GM21390 (cell line): Measurements from ENCODE around the gene HINT3.
"Not testable (repeated sequence)": the region's sequence is repeated elsewhere in the genome, so short reads cannot be mapped to it uniquely, and the experiment has no call there.

Source experiments
- ATAC-seq: cut with Tn5 transposase; IDR thresholded peaks from one replicate; pipeline ENCODE4 v1.9.1; 2021; ENCODE audit not compliant: unreplicated experiment

The HINT3 gene

DNA sequence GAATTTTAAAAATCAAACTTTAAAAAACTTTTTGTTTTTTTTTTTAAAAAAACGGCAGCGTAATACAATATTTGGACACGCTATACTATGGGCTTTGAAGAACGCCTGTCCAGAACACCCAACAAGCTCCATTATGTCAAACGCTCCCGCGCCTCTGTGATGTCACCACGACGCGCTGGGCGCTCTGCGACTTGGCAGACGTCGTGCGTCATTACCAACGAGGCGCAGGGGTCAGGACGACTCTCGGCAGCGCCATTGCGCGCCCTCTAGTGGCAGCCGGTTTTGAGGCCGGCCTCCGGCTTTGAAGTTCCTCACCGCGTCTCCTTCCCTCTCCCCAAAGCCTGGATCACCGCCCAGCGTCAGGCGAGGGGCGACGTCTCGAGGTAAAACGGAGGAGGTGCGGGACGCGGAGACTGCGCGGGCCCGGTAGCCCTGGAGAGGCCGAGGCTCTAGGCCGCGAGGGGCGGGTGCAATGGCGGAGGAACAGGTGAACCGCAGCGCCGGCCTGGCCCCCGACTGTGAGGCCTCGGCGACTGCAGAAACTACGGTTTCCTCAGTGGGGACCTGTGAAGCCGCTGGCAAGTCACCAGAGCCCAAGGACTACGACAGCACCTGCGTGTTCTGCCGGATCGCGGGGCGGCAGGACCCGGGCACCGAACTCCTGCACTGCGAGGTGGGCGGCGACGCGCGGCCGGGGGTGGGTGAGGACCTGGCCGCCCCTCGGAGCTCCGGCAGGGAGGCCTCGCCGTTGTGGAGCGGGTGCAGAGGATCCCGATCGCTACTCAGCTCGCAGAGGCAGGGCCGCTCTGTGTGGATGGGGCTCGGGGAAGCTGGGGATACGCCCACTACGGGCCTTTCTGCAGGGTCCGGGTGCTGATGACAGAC, at the start of gene HINT3:
Gene HINT3 (plus strand): TSS at position 265 of the 885 bp plus-strand sequence. CDS start 208 bp downstream, at position 473.
- ATAC-seq, result peak; percentile 93

DNA sequence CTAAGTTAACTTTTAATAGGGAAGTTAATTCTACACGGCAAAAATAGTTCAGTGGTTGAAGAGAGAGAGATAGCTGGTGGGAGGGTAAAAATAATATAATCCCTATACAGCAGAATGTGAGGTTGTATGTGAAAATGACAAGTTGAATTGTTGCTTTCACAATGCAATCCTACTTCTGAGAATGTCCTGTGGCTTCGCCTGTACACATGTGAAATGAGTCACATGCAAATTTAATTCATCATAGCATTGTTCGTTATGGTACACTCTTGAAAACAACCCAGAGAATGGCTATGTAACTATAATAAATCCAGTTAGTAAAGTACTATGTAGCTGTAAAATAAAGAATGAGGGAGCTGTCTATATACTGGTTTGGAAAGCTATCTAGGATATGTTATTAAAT, 46.0 kb upstream of the HINT3 start:
- ATAC-seq, result peak; percentile 98

- ATAC-seq, result not testable (repeated sequence)
Observed at GRCh38 chr6:125911051-125911451, 45.5 kb upstream of the HINT3 start.

GRCh38 chr6:125912430-125912829, 44.1 kb upstream of the HINT3 start:
- ATAC-seq, result not testable (repeated sequence)

DNA sequence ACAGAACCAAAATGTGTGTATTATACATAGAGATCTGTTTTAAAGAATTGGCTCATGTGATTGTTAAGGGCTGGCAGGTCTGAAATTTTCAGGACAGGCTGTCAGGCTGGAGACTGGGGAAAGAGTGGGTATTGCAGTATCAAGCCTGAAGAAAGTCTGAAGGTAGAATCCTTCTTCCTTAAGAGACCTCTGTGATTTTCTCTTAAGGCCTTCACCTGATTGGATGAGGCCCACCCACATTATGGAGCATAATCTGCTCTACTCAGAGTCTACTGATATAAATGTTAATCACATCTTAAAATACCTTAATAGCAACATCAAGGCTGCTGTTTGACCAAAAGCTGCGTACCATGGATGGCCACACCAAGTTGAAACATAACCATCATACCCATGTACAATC, 43.4 kb upstream of the HINT3 start:
- ATAC-seq, result no peak

DNA sequence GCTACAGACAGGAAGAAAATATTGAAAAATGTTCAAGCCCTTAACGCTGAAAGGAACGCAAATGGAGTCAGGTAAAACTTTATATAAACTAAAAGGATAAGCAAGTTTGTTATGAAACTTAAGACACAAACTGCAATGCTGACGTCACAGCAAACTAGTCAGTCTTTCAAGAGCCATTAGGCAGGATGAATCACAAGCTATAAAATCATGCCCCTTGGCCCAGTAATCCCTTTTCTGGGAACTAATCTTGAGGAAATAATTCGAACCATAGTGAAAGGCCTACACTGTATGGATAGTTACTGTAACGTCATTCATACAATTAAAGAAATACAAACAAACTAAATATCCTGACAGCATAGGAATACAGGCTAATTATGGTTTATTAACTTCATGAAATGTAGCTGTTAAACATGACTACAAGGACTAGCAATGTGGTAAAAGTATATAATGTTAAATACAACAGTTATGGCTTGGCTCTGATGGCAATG, 42.7 kb upstream of the HINT3 start:
- ATAC-seq, result no peak

GRCh38 chr6:125918230-125918629, 38.3 kb upstream of the HINT3 start:
- no peak for ATAC-seq

DNA sequence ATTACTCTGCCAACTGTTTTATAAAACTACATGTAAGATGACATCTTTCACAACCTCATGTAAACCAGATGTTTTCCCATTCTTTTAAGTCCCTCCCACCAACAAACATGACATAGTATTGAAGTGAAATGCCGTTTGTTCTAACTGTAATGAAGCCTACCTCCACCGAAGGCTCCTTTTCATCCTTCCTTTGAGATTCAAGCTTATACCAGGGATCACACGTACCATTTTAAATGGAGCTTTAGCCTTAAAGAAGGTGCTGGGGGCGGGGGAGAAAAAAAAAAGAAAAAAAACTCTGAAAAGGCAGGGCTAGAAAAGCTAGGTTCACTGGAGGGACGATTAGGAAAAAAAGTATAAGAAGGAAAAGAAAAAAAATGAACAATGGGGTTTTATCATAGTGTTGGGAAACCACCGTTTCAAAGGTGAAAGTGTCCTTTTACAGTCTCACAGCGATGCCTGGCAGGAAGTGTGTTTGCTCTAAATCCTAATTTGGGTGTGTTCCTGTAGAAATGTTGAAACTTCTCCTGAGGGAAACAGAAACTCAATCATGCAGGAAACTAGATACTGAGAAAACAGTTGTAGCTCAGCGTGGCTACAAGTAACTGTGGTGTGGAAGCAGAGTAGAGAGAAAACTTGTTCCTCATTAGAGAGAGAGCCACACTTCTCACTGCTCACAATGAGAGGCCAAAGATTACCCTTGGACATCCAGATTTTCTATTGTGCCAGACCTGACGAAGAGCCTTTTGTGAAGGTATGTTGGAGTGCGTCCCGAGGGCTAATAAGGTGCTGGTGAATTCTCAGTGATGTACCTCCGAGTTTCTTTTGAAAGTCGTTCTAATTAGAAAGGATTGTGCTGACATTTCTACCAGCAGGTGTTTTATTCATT, 37.6 kb upstream of the HINT3 start:
- ATAC-seq, result peak; percentile 96

DNA sequence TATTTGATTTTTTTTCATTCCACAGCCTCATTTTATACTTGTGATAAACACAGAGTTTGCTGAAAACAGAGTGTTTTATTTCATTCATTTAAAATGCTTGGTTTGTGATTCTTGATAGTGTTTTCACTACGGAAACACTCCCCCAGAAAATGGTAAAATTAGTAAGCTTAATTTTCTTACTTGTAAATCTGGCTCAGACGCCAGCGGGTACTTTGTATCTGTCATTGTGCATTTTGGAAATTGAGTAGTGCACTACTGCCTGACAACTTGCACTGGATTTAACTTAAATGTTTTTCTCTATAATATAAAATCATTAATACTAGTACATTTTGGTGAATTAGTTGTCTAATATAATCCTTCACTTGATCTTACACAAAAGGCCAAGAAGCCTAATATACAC, 37.0 kb upstream of the HINT3 start:
- ATAC-seq, result peak; percentile 18

DNA sequence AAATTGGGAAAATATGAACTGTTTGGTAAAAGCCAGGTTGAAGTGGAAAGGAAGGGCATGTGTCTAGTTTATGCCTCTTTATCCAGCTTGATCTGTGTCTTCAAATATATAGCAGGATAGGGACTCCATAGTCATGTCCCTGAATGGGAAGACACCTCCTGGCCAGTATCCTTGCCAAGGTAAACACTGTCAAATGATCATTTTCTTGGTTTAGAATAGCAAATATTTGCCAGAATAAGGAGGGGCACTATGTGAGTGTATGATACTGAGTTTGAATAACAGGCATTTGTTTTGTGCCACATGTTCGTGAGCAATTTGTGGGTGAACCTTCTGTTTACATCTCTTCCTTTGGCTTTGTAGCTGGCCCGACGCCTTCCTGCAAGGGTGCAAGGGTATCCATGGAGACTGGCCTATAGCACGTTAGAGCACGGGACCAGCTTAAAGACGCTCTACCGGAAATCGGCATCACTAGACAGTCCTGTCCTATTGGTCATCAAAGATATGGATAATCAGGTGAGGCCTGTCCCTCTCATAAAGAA, 34.2 kb upstream of the HINT3 start:
- ATAC-seq, result no peak

DNA sequence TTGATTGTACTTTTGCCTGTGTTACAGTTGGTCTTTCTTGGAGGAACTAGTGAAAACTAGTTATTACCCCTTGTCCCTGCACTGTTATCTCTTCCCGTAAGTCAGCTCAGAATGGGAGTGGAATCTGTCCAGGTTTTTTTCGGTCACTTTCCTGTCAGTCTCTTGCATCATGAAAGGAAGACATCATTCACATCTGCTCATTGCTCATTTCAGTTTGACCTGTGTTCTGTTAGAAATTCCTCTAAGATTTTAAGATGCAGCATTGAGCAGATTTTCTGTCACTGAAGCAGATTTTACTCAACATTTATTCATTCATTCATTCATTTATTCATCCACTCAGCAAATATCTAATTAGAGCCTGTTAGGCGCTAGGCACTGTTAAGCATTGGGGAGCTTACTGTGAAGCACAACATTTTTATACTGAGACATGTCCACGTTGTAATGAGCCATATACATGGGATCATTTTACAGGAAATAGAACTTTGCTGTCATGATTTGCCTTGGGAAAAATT, 33.1 kb upstream of the HINT3 start:
- ATAC-seq, result no peak

- no peak for ATAC-seq
Observed at GRCh38 chr6:125924169-125924568, 32.4 kb upstream of the HINT3 start.

GRCh38 chr6:125924697-125925358, 31.7 kb upstream of the HINT3 start:
- no peak for ATAC-seq

DNA sequence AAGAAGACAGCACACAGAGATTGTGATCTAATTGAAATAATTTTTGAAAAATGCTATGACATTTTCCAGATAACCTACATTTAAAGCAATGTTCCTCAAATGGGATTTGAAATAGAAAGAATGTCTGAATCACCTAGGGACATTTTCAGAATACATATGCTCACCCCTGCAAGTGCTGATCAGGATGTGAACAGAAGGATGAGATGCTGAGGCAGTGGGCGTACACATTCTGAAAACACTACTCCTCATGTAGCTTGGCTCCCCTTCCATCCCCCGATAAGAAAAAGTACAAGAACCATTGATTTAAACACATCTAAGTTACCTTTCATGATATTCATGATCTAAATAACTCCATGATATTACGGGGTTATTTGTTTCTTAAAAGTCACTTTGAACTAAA, 29.9 kb upstream of the HINT3 start:
- ATAC-seq, result no peak

- ATAC-seq, result no peak
Observed at GRCh38 chr6:125927761-125928160, 28.8 kb upstream of the HINT3 start.

DNA sequence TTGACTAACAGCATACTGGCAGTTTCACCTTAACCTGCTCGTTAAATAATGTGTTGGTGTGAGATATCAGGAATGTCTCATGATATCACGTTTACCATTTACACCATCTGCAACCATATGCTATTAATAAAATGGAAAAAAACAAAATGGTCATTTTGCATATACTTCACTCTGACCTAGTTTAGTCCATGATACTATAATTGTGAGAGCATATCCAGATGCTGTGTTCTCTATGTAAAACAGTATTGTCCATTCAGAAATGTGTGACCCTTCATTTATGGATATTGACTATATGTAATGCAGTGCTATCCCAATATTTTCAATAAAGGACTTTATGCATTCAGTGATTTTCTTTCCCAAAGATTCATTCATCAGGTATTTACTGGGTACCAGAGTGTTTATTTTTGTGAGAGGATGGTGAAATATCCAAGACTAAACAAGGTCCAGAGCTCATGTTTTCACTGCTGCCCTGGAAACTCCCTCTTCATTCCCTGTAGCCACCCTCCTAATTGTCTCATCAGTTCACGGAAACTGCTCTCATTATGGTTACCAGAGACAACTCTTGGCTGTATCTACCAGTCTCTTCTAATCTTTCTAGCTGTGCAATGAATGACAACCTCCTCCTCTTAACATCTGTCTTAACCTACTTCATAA, 25.7 kb upstream of the HINT3 start:
- ATAC-seq, result no peak

GRCh38 chr6:125931733-125932450, 24.7 kb upstream of the HINT3 start:
- peak; percentile 57 for ATAC-seq

- ATAC-seq, result peak; percentile 22
Observed at GRCh38 chr6:125932451-125932795, 24.1 kb upstream of the HINT3 start.

DNA sequence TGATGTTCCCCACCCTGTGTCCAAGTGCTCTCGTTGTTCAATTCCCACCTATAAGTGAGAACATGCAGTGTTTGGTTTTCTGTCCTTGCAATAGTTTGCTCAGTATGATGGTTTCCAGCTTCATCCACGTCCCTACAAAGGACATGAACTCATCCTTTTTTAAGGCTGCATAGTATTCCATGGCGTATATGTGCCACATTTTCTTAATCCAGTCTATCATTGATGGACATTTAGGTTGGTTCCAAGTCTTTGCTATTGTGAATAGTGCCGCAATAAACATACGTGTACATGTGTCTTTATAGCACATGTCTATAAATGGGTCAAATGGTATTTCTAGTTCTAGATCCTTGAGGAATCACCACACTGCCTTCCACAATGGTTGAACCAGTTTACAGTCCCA, 21.1 kb upstream of the HINT3 start:
- ATAC-seq, result not testable (repeated sequence)

- no peak for ATAC-seq
Observed at GRCh38 chr6:125939026-125939425, 17.5 kb upstream of the HINT3 start.
